ENCODE results near the gene ADORA1.

The ADORA1 gene

DNA sequence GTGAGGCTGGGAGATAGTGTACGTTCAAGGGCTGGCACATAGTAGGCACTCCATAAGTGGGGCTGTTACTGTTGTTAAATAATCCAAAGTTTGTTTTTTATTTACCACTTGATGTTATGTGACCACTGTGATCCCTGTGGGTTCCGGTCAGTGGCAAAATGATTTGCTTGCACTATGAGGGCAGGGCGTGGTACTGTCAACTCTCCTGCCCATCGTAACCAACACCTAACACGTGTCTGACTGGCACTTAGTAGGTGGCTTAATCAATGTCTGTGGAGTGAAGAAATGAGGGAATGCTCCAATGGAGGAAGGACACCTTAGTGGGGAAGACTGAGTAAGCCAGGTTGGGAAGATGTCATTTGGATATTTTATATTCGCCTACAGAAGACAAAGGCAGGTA lies 14.6 kb downstream of the ADORA1 start:
- no peak for DNase-seq (ENCODE audit: extremely low read depth, low read depth)
- H3K4me3 ChIP-seq (replicated peaks; ENCODE audit: low read depth, low read length), result no peak overlapping the region
- TF ChIP-seq, protein P1, sequence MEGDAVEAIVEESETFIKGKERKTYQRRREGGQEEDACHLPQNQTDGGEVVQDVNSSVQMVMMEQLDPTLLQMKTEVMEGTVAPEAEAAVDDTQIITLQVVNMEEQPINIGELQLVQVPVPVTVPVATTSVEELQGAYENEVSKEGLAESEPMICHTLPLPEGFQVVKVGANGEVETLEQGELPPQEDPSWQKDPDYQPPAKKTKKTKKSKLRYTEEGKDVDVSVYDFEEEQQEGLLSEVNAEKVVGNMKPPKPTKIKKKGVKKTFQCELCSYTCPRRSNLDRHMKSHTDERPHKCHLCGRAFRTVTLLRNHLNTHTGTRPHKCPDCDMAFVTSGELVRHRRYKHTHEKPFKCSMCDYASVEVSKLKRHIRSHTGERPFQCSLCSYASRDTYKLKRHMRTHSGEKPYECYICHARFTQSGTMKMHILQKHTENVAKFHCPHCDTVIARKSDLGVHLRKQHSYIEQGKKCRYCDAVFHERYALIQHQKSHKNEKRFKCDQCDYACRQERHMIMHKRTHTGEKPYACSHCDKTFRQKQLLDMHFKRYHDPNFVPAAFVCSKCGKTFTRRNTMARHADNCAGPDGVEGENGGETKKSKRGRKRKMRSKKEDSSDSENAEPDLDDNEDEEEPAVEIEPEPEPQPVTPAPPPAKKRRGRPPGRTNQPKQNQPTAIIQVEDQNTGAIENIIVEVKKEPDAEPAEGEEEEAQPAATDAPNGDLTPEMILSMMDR (IDR thresholded peaks at IDR 0.05; ENCODE audit: low read depth, low read length, missing control alignments), result no peak

DNA sequence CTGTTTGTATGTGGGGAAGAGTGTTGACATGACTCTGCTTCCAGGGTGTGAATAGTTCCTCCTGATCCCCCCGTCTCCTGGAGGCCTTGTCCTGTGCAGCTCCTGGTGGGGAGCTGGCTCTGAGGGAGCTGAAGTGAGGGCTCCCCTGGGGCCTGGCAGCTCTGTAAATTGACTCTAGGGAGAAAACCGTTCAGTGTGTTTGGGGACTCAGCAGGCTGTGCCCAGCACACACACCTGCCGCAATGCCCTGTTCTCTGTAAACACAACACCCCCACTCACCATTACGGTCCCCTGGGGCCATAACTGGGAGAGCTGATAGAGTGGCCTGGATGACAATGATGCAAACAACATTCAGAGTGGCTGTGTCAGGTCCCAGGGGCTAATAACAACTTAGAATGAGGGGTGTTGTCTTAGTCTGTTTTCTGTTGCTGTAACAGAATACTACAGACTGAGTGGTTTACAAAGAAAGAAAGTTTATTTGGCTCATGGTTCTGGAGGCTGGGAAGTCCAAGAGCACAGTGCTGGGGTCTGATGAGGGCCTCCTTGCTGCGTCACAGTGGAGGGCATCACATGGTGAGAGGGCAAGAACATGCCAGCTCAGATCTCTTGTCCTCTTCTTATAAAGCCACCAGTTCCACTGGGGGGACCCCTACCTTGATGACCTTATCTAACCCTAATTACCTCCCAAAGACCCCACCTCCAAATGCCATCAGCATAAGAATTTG lies 15.3 kb downstream of the ADORA1 start:
- DNase-seq (ENCODE audit: extremely low read depth, low read depth), result no peak
- H3K4me3 ChIP-seq (replicated peaks; ENCODE audit: low read depth, low read length), result no peak overlapping the region
- TF ChIP-seq, protein P1 (IDR thresholded peaks at IDR 0.05; ENCODE audit: low read depth, low read length, missing control alignments), result no peak

DNA sequence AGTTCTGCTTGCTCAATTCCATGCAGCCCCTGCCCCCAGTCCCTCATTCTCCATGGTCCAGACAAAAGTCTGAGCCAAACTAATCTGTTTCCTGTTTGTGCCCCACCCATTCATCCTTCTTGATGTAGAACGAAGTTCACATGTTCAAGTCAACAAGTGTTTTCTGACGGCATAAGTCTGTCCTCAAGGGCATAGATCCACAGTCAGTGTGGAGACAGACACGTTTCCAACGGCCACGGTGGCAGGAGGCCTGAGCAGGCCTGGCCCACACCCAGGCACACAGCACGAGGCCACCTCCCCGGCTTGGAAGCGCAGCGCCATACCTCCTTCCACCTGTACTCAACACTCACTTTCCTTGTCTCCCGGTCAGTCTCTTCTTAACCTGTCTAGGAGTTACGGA lies 16.1 kb downstream of the ADORA1 start:
- TF ChIP-seq, protein P1 (IDR thresholded peaks at IDR 0.05; ENCODE audit: low read depth, low read length, missing control alignments), result no peak
- no peak overlapping the region for H3K4me3 ChIP-seq (replicated peaks; ENCODE audit: low read depth, low read length)
- no peak for DNase-seq (ENCODE audit: extremely low read depth, low read depth)

DNA sequence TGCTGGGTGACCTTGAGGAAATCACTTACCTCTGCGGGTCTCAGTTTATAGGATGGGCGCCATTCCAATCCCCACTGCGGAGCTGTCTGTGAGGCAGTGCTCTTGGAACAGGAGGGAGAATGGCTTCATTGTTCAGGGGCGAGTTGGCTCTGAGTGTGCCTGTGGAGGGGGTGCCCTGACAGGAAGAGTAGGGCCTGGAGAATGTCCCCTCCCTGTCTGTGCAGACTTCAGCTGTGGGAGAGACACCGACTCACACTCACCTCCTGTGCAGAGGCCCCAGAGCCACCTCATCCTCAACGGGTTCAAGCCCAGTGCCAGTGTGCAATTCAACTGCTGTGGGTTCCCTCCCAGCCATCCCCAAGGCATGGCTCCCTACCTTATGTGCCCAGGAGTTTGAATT lies 17.1 kb downstream of the ADORA1 start:
- TF ChIP-seq, protein P1 (IDR thresholded peaks at IDR 0.05; ENCODE audit: low read depth, low read length, missing control alignments), result no peak
- no peak overlapping the region for H3K4me3 ChIP-seq (replicated peaks; ENCODE audit: low read depth, low read length)
- no peak for DNase-seq (ENCODE audit: extremely low read depth, low read depth)

DNA sequence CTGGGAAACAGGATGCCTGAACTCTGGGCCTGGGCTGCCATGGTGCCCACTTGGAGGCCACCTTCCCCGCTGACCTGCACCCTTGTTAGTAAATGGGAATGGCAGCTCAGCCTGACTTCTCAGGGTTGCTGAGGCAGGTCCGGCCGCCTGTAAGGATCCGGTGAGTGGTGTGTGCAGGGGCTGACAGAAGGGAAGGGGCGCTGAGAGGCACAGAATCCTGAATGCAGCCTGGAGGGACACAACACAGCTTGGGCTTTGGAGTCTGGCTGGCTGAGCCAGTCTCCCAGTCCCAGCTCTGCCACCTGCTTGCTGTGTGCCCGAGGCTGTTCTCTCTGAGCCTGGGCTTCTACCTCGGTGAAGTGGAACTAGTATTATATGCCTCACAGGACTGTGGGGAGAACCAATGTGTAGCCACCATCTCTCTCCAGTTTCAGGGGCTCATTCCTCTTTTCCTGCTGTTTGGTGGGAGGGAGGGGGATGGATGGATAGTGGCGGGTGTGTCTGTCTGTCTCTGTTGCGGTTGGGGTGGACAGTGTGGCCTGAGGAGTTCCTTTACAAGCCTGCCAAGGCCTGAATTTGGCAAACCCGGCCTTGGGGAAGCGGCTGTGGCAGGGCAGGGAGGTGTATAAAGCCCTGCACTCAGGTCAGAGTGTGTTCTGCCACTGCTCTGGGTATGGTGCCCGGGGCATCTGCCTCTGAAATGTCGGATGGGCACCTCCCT lies 18.0 kb downstream of the ADORA1 start:
- DNase-seq (ENCODE audit: extremely low read depth, low read depth), result no peak
- TF ChIP-seq, protein P1 (IDR thresholded peaks at IDR 0.05; ENCODE audit: low read depth, low read length, missing control alignments), result no peak
- no peak overlapping the region for H3K4me3 ChIP-seq (replicated peaks; ENCODE audit: low read depth, low read length)

DNA sequence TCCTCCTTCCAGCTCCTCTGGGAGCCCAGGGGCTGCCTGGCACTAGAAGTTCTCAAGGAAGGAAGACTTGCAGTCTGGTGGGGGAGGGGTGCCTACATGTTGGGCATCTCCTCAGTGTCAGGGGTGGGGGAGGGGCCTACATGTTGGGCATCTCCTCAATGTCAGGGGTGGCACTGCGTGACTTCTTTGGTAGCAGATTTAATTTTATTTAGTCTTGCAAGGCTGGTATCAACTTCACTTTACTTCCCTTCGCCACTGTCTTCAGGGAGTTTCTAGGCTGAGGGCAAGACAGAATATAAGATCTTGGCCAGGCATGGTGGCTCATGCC lies 18.5 kb downstream of the ADORA1 start:
- H3K4me3 ChIP-seq (replicated peaks; ENCODE audit: low read depth, low read length), result no peak overlapping the region
- DNase-seq (ENCODE audit: extremely low read depth, low read depth), result no peak
- TF ChIP-seq, protein P1 (IDR thresholded peaks at IDR 0.05; ENCODE audit: low read depth, low read length, missing control alignments), result no peak

Data from HFF-Myc (cell line).